GM21717 (cell line): ENCODE data around the gene POLR3GL.

Experiments used
- ATAC-seq: cut with Tn5 transposase; IDR thresholded peaks from one replicate; pipeline ENCODE4 v1.9.1; 2021; ENCODE audit warnings: mild to moderate bottlenecking, moderate library complexity; ENCODE audit not compliant: unreplicated experiment

POLR3GL gene

GRCh38 chr1:145947551-145947950 lies 16.9 kb upstream of the POLR3GL start:
- no peak for ATAC-seq

GRCh38 chr1:145949219-145949618 lies 15.3 kb upstream of the POLR3GL start:
- no peak for ATAC-seq

- ATAC-seq, result no peak
Observed at GRCh38 chr1:145951526-145951925, 13.0 kb upstream of the POLR3GL start.

- ATAC-seq, result no peak
Observed at GRCh38 chr1:145952903-145953302, 11.6 kb upstream of the POLR3GL start.

- no peak for ATAC-seq
Observed at GRCh38 chr1:145953861-145954260, 10.6 kb upstream of the POLR3GL start.

GRCh38 chr1:145955436-145955835 lies 9.1 kb upstream of the POLR3GL start:
- no peak for ATAC-seq

GRCh38 chr1:145956361-145956760 lies 8.1 kb upstream of the POLR3GL start:
- no peak for ATAC-seq

- ATAC-seq, result no peak
Observed at GRCh38 chr1:145956781-145957442, 7.6 kb upstream of the POLR3GL start.

GRCh38 chr1:145957443-145958319 lies 6.8 kb upstream of the POLR3GL start, which contains the start of gene LIX1L:
TSS of gene LIX1L (minus strand) at chr1:145958017. CDS start at chr1:145957927, 90 bp downstream.
- peak; percentile 80 for ATAC-seq

GRCh38 chr1:145958734-145959133 lies 5.8 kb upstream of the POLR3GL start:
- ATAC-seq, result no peak

- no peak for ATAC-seq
Observed at GRCh38 chr1:145959333-145959732, 5.2 kb upstream of the POLR3GL start.

- no peak for ATAC-seq
Observed at GRCh38 chr1:145959957-145960467, 4.5 kb upstream of the POLR3GL start.

- ATAC-seq, result no peak
Observed at GRCh38 chr1:145960468-145961108, 3.9 kb upstream of the POLR3GL start.

GRCh38 chr1:145961109-145961424 lies 3.4 kb upstream of the POLR3GL start:
- no peak for ATAC-seq

GRCh38 chr1:145961425-145962156 lies 2.9 kb upstream of the POLR3GL start:
- ATAC-seq, result no peak

GRCh38 chr1:145962157-145963102 lies 2.1 kb upstream of the POLR3GL start:
- ATAC-seq, result no peak

GRCh38 chr1:145963265-145964019 lies 1.0 kb upstream of the POLR3GL start:
- ATAC-seq, result no peak

GRCh38 chr1:145965119-145965744 lies 742 bp downstream of the POLR3GL start:
- no peak for ATAC-seq

GRCh38 chr1:145967288-145967687 lies 2.8 kb downstream of the POLR3GL start:
- ATAC-seq, result no peak
